ENCODE data around the gene ERCC6L. TPM values are rescaled to one million over a fixed set of nuclear protein-coding genes. Genes with fewer than 3 reads are reported as not detected.

ERCC6L gene
- total RNA-seq, 2 donors from 2014 or later: 1.7 to 8.2 TPM

GRCh38 chrX:72205706-72206105, 33.1 kb downstream of the ERCC6L start:
- Histone ChIP-seq H3K36me3 (no peaks in the 10 kb centered on the region), H3K27ac (no peak overlapping the region), H3K9me3 (no peaks in the 10 kb centered on the region), H3K4me1 (no peaks in the 10 kb centered on the region), H3K9ac (ENCODE audit: low read depth in 2 of 2, low read length in 2 of 2) (no peak overlapping the region), H3K27me3 (no peaks in the 10 kb centered on the region), H3K4me3 (no peak overlapping the region)
- intact Hi-C loops (cut with DNase I): no loop called here
- no peak for DNase-seq
- TF ChIP-seq CTCF (IDR thresholded peaks at IDR 0.05): no peak

- Histone ChIP-seq H3K9ac (ENCODE audit: low read depth in 2 of 2, low read length in 2 of 2) (no peak overlapping the region), H3K27me3 (no peaks in the 10 kb centered on the region), H3K27ac (no peak overlapping the region), H3K36me3 (no peaks in the 10 kb centered on the region), H3K4me3 (no peak overlapping the region), H3K4me1 (no peaks in the 10 kb centered on the region), H3K9me3 (no peaks in the 10 kb centered on the region)
- no peak for DNase-seq
- TF ChIP-seq CTCF (IDR thresholded peaks at IDR 0.05): no peak
- intact Hi-C loops (cut with DNase I): no loop called here
Observed at GRCh38 chrX:72203421-72203820, 35.4 kb downstream of the ERCC6L start.

GRCh38 chrX:72202792-72203401, 35.9 kb downstream of the ERCC6L start:
- no peak for TF ChIP-seq CTCF (IDR thresholded peaks at IDR 0.05)
- intact Hi-C loops (cut with DNase I): no loop called here
- no peaks in the 10 kb centered on the region for H3K36me3 ChIP-seq

GRCh38 chrX:72201836-72202536, 36.8 kb downstream of the ERCC6L start:
- intact Hi-C loops (cut with DNase I): no loop called here
- Histone ChIP-seq H3K4me3 (no peak overlapping the region), H3K36me3 (no peaks in the 10 kb centered on the region), H3K27ac (no peak overlapping the region), H3K9me3 (no peaks in the 10 kb centered on the region), H3K9ac (ENCODE audit: low read depth in 2 of 2, low read length in 2 of 2) (no peak overlapping the region), H3K27me3 (no peaks in the 10 kb centered on the region), H3K4me1 (no peaks in the 10 kb centered on the region)
- no peak for TF ChIP-seq CTCF (IDR thresholded peaks at IDR 0.05)
- DNase-seq: no peak

More at GRCh38 chrX:72202792-72203401, 35.9 kb downstream of the ERCC6L start:
- no peaks in the 10 kb centered on the region for H3K4me1 ChIP-seq
- no peaks in the 10 kb centered on the region for H3K27me3 ChIP-seq
- no peak for DNase-seq
- no peaks in the 10 kb centered on the region for H3K9me3 ChIP-seq
- no peak overlapping the region for H3K9ac ChIP-seq (ENCODE audit: low read depth in 2 of 2, low read length in 2 of 2)
- H3K4me3 ChIP-seq: no peak overlapping the region
- H3K27ac ChIP-seq: no peak overlapping the region

DNA sequence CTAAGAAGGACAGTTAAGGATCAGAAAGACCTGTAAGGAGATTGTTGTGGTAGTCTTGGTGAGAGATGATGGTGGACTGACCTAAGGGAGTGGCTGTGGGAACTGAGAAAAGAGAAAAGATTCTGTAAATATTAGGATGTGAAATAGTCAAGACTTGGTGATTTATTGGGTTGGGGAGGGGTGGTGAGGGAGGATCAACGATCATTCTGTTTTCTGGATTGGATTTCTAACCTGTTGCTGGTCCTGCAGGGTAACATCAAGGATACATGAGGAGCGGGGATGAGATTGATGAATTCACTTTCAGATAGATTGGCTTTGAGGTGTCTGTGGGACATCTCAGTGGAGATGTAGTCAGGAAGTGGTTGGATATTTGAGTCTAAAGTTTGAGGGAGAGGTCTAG, 55.9 kb downstream of the ERCC6L start:
- Histone ChIP-seq H3K4me3 (no peak overlapping the region), H3K36me3 (no peaks in the 10 kb centered on the region), H3K27me3 (no peaks in the 10 kb centered on the region), H3K4me1 (no peaks in the 10 kb centered on the region), H3K9me3 (no peaks in the 10 kb centered on the region), H3K27ac (no peak overlapping the region), H3K9ac (ENCODE audit: low read depth in 2 of 2, low read length in 2 of 2) (peak overlapping the region in 1 of 2 donors; percentile 40)
- intact Hi-C loops (cut with DNase I): no loop called here
- no peak for DNase-seq
- no peak for TF ChIP-seq CTCF (IDR thresholded peaks at IDR 0.05)

All from colonic mucosa (tissue), 4 donors.